GM06990 (cell line): ENCODE measurements around the gene AKAP6.

ENCODE experiments used
- DNase-seq: peaks from one replicate; pipeline ENCODE4 v3.0.0-alpha.2; 2011; ENCODE audit not compliant: insufficient read length; ENCODE audit errors: extremely low read depth
- H3K27me3 ChIP-seq: replicated peaks from 2 replicates; pipeline ENCODE4 v1.6.0; 2011; ENCODE audit warnings: low read length; ENCODE audit not compliant: control insufficient read depth, insufficient read depth
- H3K36me3 ChIP-seq: 2 replicates; pipeline ENCODE4 v1.5.1; 2011; ENCODE audit warnings: low read length; ENCODE audit not compliant: control insufficient read depth, insufficient read depth
- H3K4me3 ChIP-seq: replicated peaks from 2 replicates; pipeline ENCODE4 v1.5.1; 2011; ENCODE audit warnings: low read depth, mild to moderate bottlenecking, control low read depth, low read length
- TF ChIP-seq, protein P1 (sequence below): IDR thresholded peaks from 2 replicates; pipeline ENCODE4 v1.5.1; 2011; ENCODE audit warnings: low read length, control low read depth, mild to moderate bottlenecking, inconsistent platforms; ENCODE audit not compliant: insufficient read depth, poor library complexity, severe bottlenecking

The AKAP6 gene

DNA sequence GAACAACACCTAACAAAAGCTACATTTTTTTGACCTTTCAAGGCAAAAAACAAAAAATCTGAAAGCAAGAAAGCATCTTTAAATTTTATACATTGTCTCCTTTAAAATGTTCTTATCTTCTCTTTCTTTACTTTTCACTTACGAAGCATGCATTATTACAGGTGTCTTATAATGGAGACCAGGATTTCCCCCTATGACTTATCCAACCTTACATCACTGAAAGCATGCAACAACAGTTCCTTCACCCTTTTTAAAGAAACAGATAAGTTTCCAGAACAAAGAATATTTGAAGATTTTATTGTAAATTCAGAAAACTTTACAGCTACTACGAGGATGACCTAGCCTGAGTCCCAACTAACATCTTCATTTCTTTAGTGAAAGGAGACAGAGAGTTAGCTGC lies 277.2 kb downstream of the AKAP6 start:
- DNase-seq: no peak
- no peaks in the 10 kb centered on the region for H3K27me3 ChIP-seq
- H3K4me3 ChIP-seq: no peak overlapping the region
- TF ChIP-seq, protein P1, sequence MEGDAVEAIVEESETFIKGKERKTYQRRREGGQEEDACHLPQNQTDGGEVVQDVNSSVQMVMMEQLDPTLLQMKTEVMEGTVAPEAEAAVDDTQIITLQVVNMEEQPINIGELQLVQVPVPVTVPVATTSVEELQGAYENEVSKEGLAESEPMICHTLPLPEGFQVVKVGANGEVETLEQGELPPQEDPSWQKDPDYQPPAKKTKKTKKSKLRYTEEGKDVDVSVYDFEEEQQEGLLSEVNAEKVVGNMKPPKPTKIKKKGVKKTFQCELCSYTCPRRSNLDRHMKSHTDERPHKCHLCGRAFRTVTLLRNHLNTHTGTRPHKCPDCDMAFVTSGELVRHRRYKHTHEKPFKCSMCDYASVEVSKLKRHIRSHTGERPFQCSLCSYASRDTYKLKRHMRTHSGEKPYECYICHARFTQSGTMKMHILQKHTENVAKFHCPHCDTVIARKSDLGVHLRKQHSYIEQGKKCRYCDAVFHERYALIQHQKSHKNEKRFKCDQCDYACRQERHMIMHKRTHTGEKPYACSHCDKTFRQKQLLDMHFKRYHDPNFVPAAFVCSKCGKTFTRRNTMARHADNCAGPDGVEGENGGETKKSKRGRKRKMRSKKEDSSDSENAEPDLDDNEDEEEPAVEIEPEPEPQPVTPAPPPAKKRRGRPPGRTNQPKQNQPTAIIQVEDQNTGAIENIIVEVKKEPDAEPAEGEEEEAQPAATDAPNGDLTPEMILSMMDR: no peak
- no peaks in the 10 kb centered on the region for H3K36me3 ChIP-seq

DNA sequence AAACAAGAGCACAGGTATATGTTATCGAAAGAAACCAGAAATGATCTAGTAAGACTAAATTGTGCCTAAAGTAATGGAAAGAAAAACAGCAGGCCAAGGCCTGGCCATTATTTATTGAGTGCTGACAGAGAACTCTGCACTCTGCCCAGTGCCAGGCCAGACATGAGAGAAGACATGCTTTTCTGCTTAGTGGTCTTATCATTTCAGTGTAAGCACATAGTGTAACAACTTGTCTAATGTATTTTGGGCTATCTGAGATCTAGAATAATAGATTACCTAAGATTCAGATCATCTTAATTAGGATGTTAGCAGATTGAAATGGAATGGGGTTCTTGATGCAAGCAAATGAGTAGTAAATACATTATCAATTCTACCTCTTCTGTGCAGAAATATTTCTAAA lies 278.3 kb downstream of the AKAP6 start:
- H3K4me3 ChIP-seq: no peak overlapping the region
- TF ChIP-seq, protein P1: no peak
- DNase-seq: no peak
- H3K36me3 ChIP-seq: no peaks in the 10 kb centered on the region
- no peaks in the 10 kb centered on the region for H3K27me3 ChIP-seq

DNA sequence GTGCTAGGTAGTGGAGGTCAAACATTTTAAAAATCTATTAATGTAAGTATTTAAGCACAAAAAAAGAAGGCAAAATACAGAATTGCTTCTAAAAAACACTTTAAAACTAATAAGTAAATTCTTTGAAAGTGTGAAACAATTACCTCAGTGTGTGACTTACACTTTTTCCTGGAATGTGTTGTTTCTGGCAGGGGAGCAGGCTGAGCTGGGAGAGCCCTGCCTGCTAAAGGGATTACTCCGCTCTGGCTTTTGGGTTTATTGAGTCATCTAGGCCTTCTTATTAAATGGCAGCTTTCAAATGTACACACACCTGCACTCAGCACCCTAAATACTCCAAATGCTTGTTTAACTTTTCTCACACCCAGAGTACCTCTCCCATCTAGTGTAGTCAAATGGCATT lies 279.8 kb downstream of the AKAP6 start:
- Histone ChIP-seq H3K36me3 (no peaks in the 10 kb centered on the region), H3K4me3 (no peak overlapping the region), H3K27me3 (no peaks in the 10 kb centered on the region)
- TF ChIP-seq, protein P1: no peak
- no peak for DNase-seq

DNA sequence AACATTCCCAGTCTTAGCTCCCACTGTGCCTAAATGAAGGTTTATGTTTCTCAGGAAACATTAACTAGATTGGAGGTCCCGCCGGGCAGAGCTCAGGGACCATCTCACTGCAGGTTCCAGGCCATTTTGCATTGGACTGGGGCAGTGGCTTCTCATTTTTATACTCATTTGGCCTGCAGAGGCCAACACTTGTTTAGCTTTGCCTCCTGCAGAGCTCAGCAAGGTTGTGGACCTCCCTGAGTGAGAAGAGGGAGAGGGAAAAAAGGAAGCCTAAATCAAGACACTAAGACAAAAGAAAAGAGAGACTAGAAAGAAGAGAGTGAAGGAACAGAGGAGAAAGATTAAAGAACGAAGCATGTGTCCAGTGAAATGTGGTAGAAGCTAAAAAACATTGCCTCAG lies 280.3 kb downstream of the AKAP6 start:
- H3K4me3 ChIP-seq: no peak overlapping the region
- no peak for DNase-seq
- H3K27me3 ChIP-seq: no peaks in the 10 kb centered on the region
- TF ChIP-seq, protein P1: no peak
- no peaks in the 10 kb centered on the region for H3K36me3 ChIP-seq

DNA sequence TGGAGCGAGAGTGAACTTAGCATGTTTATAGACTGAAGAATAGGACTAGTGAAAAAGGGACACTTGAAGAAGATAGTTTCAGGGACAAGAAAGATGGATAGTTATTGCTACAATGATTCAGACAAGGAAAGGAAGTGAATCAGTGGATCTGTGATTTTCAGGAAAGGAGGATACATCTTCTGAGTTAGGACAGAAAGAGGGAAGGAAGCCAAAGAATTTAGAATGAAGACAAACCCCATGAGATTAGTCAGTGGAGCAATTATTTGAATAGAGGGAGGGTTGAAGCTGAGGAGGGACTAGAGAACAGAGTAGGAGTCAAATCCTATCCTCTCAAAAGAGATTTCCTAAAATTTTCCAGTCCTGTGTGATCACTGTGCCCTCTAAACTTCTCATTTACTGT lies 282.7 kb downstream of the AKAP6 start:
- H3K27me3 ChIP-seq: no peaks in the 10 kb centered on the region
- TF ChIP-seq, protein P1: no peak
- no peak for DNase-seq
- no peak overlapping the region for H3K4me3 ChIP-seq
- H3K36me3 ChIP-seq: no peaks in the 10 kb centered on the region

DNA sequence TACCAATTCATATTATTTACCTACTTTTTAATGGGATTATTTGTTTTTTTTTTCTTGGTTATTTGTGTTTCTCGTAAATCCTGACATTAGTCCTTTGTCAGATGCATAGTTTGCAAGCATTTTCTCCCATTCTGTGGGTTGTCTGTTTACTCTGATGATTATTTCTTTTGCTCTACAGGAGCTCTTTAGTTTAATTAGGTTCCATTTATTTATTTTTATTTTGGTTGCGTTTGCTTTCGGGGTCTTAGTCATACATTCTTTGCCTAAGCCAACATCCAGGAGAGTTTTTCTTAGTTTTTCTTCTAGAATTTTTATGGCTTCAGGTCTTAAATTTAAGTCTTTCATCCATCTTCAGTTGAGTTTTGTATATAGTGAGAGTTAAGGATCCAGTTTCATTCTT lies 289.9 kb downstream of the AKAP6 start:
- Histone ChIP-seq H3K4me3 (no peak overlapping the region), H3K27me3 (no peaks in the 10 kb centered on the region), H3K36me3 (no peaks in the 10 kb centered on the region)
- TF ChIP-seq, protein P1: no peak
- no peak for DNase-seq
